Measurements from ENCODE around the gene SCEL. TPM values are rescaled to one million over a fixed set of nuclear protein-coding genes. Genes with fewer than 3 reads are reported as not detected.

The SCEL gene
- polyA plus RNA-seq, 2 of the 4 experiments (the other 2 are of a cell fraction), result 0.06 to 1.4 TPM

DNA sequence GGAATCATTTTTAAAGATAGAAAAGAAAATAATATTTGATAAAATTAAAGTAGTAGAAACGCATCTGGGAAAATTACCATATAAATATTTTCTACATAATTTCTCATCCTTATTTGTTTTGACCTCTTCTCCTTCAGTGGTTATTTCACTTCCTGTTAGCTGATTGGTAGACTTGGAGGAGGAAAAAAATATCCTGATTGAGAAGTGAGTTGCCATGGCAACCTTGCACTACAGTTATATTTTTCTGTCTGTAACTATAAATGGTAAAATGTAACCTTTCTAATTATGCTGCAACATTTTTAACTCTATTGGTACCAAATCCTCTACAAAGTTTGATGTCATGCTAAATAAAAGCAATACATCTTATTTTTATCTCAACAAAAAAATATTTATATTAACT, 45.2 kb downstream of the SCEL start:
- POLR2A ChIA-PET, result no interaction called here

More for the DNA sequence above, 45.2 kb downstream of the SCEL start:
- Histone ChIP-seq H3K4me1 (no peaks in the 10 kb centered on the region), H3K9me3 (no peaks in the 10 kb centered on the region), H3K4me3 (no peak overlapping the region), H3K27ac (no peak overlapping the region), H3K4me2 (no peak overlapping the region)
- TF ChIP-seq CTCF (IDR thresholded peaks at IDR 0.05) (no peak), MAZ (IDR thresholded peaks at IDR 0.05; ENCODE audit: borderline replicate concordance, low read depth, low read length) (no peak), FOSL2 (IDR thresholded peaks at IDR 0.05) (no peak), FOSL2 (CRISPR knock-in tag; IDR thresholded peaks at IDR 0.05) (no peak), JUNB (IDR thresholded peaks at IDR 0.05) (no peak), GATA3 (IDR thresholded peaks at IDR 0.05; ENCODE audit: borderline replicate concordance) (no peak), HEYL (CRISPR knock-in tag; IDR thresholded peaks at IDR 0.05) (no peak), MAFK (IDR thresholded peaks at IDR 0.05; ENCODE audit: partially characterized antibody) (no peak), ELK1 (IDR thresholded peaks at IDR 0.05; ENCODE audit: low read depth, low read length) (no peak), EHMT2 (IDR thresholded peaks at IDR 0.05; ENCODE audit: low read depth) (no peak), BCL3 (IDR thresholded peaks at IDR 0.05) (no peak), NPAS2 (CRISPR knock-in tag; IDR thresholded peaks at IDR 0.05; ENCODE audit: borderline replicate concordance) (no peak), SMC3 (IDR thresholded peaks at IDR 0.05) (no peak), MYC (IDR thresholded peaks at IDR 0.05; ENCODE audit: borderline replicate concordance, low read length) (no peak), RNF2 (IDR thresholded peaks at IDR 0.05; ENCODE audit: borderline replicate concordance, low read depth) (no peak), PBX3 (IDR thresholded peaks at IDR 0.05) (no peak), SREBF2 (IDR thresholded peaks at IDR 0.05) (no peak)
- TF ChIP-seq, protein P1, sequence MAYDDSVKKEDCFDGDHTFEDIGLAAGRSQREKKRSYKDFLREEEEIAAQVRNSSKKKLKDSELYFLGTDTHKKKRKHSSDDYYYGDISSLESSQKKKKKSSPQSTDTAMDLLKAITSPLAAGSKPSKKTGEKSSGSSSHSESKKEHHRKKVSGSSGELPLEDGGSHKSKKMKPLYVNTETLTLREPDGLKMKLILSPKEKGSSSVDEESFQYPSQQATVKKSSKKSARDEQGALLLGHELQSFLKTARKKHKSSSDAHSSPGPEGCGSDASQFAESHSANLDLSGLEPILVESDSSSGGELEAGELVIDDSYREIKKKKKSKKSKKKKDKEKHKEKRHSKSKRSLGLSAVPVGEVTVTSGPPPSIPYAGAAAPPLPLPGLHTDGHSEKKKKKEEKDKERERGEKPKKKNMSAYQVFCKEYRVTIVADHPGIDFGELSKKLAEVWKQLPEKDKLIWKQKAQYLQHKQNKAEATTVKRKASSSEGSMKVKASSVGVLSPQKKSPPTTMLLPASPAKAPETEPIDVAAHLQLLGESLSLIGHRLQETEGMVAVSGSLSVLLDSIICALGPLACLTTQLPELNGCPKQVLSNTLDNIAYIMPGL (CRISPR knock-in tag; IDR thresholded peaks at IDR 0.05; ENCODE audit: borderline replicate concordance), result no peak
- TF ChIP-seq, protein P2, sequence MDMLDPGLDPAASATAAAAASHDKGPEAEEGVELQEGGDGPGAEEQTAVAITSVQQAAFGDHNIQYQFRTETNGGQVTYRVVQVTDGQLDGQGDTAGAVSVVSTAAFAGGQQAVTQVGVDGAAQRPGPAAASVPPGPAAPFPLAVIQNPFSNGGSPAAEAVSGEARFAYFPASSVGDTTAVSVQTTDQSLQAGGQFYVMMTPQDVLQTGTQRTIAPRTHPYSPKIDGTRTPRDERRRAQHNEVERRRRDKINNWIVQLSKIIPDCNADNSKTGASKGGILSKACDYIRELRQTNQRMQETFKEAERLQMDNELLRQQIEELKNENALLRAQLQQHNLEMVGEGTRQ (IDR thresholded peaks at IDR 0.05), result no peak
- 76% methylated on average over 1 of the region's 1 CpG for WGBS (ENCODE audit: missing lambda C conversion rate)
- FAIRE-seq (no peak), DNase-seq (ENCODE audit: low read depth in 1 of 2, low spot score in 1 of 2) (no peak), ATAC-seq (no peak)
- CTCF ChIA-PET, result no interaction called here
